ENCODE measurements around the gene OPHN1. TPM values are rescaled to one million over a fixed set of nuclear protein-coding genes. Genes with fewer than 3 reads are reported as not detected.
"Not testable (repeated sequence)": the region's sequence is repeated elsewhere in the genome, so short reads cannot be mapped to it uniquely, and the experiment has no call there.

The OPHN1 gene
- total and polyA plus RNA-seq, 4 experiments from 2014 or later, result 0.03 to 0.44 (median 0.23) TPM; not detected in 1

GRCh38 chrX:68363984-68364383 lies 69.3 kb downstream of the OPHN1 start:
- ChIA-PET CTCF (ENCODE audit: partially characterized antibody) (no interaction called here), POLR2A (ENCODE audit: partially characterized antibody) (no interaction called here)
- Mint-ChIP-seq H3K4me1 (no peaks in the 10 kb centered on the region), H3K36me3 (no peaks in the 10 kb centered on the region), H3K4me3 (no peak overlapping the region), H3K27ac (no peak overlapping the region), H3K9me3 (no peaks in the 10 kb centered on the region), H3K27me3 (no peaks in the 10 kb centered on the region)
- H3K27ac ChIP-seq (ENCODE audit: low read depth, low read length), result no peak overlapping the region
- no peak for DNase-seq
- H3K36me3 ChIP-seq (ENCODE audit: insufficient read depth, low read length), result no peaks in the 10 kb centered on the region
- no peak overlapping the region for H3K4me3 ChIP-seq (ENCODE audit: low read length in 2 of 2)
- intact Hi-C loops (cut with micrococcal nuclease), result no loop called here
- H3K9me3 ChIP-seq (ENCODE audit: control insufficient read depth in 1 of 2, low read length in 2 of 2), result no peaks in the 10 kb centered on the region
- H3K27me3 ChIP-seq (ENCODE audit: insufficient read depth, low read length), result no peaks in the 10 kb centered on the region
- H3K4me1 ChIP-seq (ENCODE audit: insufficient read depth, low read length), result no peaks in the 10 kb centered on the region

- Mint-ChIP-seq H3K4me1 (no peaks in the 10 kb centered on the region), H3K36me3 (no peaks in the 10 kb centered on the region), H3K27ac (no peak overlapping the region), H3K9me3 (no peaks in the 10 kb centered on the region), H3K27me3 (no peaks in the 10 kb centered on the region), H3K4me3 (no peak overlapping the region)
- POLR2A ChIA-PET (ENCODE audit: partially characterized antibody), result no interaction called here
- no peak for DNase-seq
- CTCF ChIA-PET (ENCODE audit: partially characterized antibody), result no interaction called here
- intact Hi-C loops (cut with micrococcal nuclease), result no loop called here
- Histone ChIP-seq H3K4me3 (ENCODE audit: low read length in 2 of 2) (no peak overlapping the region), H3K9me3 (ENCODE audit: control insufficient read depth in 1 of 2, low read length in 2 of 2) (no peaks in the 10 kb centered on the region), H3K27me3 (ENCODE audit: insufficient read depth, low read length) (no peaks in the 10 kb centered on the region), H3K27ac (ENCODE audit: low read depth, low read length) (no peak overlapping the region), H3K36me3 (ENCODE audit: insufficient read depth, low read length) (no peaks in the 10 kb centered on the region), H3K4me1 (ENCODE audit: insufficient read depth, low read length) (no peaks in the 10 kb centered on the region)
Observed at GRCh38 chrX:68358679-68359078, 74.6 kb downstream of the OPHN1 start.

DNA sequence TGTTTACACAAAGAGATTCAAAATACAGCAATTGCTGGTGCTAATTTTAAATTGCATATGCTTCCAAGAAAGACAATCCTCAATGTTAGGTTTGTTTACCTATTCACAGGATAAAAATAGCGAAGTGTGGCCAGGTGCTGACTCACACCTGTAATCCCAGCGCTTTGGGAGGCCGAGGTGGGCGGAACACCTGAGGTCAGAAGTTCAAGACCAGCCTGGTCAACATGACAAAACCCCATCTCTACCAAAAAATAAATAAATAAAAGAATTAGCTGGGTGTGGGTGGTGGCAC lies 77.7 kb downstream of the OPHN1 start:
- no peak overlapping the region for H3K4me3 ChIP-seq (ENCODE audit: low read length in 2 of 2)
- no peaks in the 10 kb centered on the region for H3K9me3 ChIP-seq (ENCODE audit: control insufficient read depth in 1 of 2, low read length in 2 of 2)
- Mint-ChIP-seq H3K4me3 (no peak overlapping the region), H3K4me1 (no peaks in the 10 kb centered on the region), H3K36me3 (no peaks in the 10 kb centered on the region), H3K27me3 (no peaks in the 10 kb centered on the region), H3K9me3 (no peaks in the 10 kb centered on the region), H3K27ac (no peak overlapping the region)
- H3K4me1 ChIP-seq (ENCODE audit: insufficient read depth, low read length), result no peaks in the 10 kb centered on the region
- no peak overlapping the region for H3K27ac ChIP-seq (ENCODE audit: low read depth, low read length)
- intact Hi-C loops (cut with micrococcal nuclease), result no loop called here
- H3K27me3 ChIP-seq (ENCODE audit: insufficient read depth, low read length), result no peaks in the 10 kb centered on the region
- no peaks in the 10 kb centered on the region for H3K36me3 ChIP-seq (ENCODE audit: insufficient read depth, low read length)
- ChIA-PET POLR2A (ENCODE audit: partially characterized antibody) (no interaction called here), CTCF (ENCODE audit: partially characterized antibody) (no interaction called here)
- no peak for DNase-seq

DNA sequence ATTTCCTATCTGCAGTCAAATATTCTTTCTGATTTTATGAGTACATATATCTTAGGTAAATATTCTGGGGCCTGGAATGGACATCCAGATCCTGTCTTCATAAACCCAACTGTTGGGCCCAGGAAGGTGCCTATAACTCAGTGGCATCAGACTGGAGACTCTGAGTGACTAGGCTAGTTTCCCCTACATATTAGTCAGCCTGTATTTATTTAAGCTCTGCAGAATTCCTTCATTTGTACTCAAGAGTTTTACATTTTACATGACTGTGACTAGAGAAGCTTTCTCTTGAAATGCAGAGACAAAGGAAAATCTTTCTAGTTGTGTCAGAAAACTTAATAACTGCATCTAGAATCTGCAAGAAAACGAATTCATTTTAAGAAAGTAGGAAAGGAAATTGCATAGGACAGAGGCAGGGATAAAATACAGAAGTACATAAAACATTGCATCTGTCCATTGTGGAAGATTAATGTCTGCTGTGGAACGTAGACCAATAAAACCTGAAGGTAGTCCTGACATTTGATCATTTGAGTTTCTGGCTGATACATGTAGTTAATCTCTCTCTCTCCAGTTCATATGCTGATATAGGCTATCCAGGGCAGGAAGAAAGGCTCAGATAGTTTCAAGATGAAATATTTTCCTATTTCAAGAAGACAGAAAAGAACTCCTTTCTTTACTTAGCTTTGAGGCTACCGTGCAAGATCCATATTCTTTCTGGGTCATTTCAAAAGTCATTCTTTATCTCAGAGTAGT lies 78.2 kb downstream of the OPHN1 start:
- H3K9me3 Mint-ChIP-seq, result no peaks in the 10 kb centered on the region
- H3K27me3 Mint-ChIP-seq, result no peaks in the 10 kb centered on the region
- Histone ChIP-seq H3K27ac (ENCODE audit: low read depth, low read length) (no peak overlapping the region), H3K9me3 (ENCODE audit: control insufficient read depth in 1 of 2, low read length in 2 of 2) (no peaks in the 10 kb centered on the region), H3K27me3 (ENCODE audit: insufficient read depth, low read length) (no peaks in the 10 kb centered on the region), H3K36me3 (ENCODE audit: insufficient read depth, low read length) (no peaks in the 10 kb centered on the region), H3K4me3 (ENCODE audit: low read length in 2 of 2) (no peak overlapping the region), H3K4me1 (ENCODE audit: insufficient read depth, low read length) (no peaks in the 10 kb centered on the region)
- ChIA-PET POLR2A (ENCODE audit: partially characterized antibody) (no interaction called here), CTCF (ENCODE audit: partially characterized antibody) (no interaction called here)
- no peak for DNase-seq
- H3K4me3 Mint-ChIP-seq, result no peak overlapping the region
- intact Hi-C loops (cut with micrococcal nuclease), result no loop called here
- H3K4me1 Mint-ChIP-seq, result no peaks in the 10 kb centered on the region
- H3K27ac Mint-ChIP-seq, result no peak overlapping the region
- H3K36me3 Mint-ChIP-seq, result no peaks in the 10 kb centered on the region

GRCh38 chrX:68345025-68345424 lies 88.3 kb downstream of the OPHN1 start:
- DNase-seq, result no peak
- Histone ChIP-seq H3K27me3 (ENCODE audit: insufficient read depth, low read length) (no peaks in the 10 kb centered on the region), H3K36me3 (ENCODE audit: insufficient read depth, low read length) (no peaks in the 10 kb centered on the region), H3K9me3 (ENCODE audit: control insufficient read depth in 1 of 2, low read length in 2 of 2) (no peaks in the 10 kb centered on the region), H3K4me3 (ENCODE audit: low read length in 2 of 2) (no peak overlapping the region), H3K4me1 (ENCODE audit: insufficient read depth, low read length) (no peaks in the 10 kb centered on the region), H3K27ac (ENCODE audit: low read depth, low read length) (no peak overlapping the region)
- CTCF ChIA-PET (ENCODE audit: partially characterized antibody), result no interaction called here
- Mint-ChIP-seq H3K4me3 (no peak overlapping the region), H3K9me3 (no peaks in the 10 kb centered on the region), H3K27ac (no peak overlapping the region), H3K27me3 (peaks cover 0 to 1% of the 10 kb centered on the region in 2 donors), H3K4me1 (no peaks in the 10 kb centered on the region), H3K36me3 (no peaks in the 10 kb centered on the region)
- intact Hi-C loops (cut with micrococcal nuclease), result no loop called here
- POLR2A ChIA-PET (ENCODE audit: partially characterized antibody), result no interaction called here

DNA sequence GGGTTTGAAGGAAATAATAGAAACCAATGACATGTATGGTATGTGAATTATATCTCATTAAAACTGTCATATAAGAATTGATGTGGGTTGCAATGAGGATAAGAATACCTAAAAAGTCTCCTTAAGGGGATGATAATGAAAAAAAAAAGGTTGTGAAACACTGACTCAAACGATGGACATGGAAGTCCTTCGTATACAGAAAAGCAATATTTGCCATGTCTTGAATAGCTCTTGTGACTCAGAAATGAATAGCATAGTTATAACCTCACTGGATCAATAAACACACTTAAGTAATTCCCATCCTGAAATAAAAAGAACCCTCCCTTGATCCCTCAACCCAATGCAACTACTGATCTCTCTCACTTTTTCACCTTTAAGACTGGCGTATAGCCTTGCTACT lies 89.7 kb downstream of the OPHN1 start:
- ChIA-PET POLR2A (ENCODE audit: partially characterized antibody) (no interaction called here), CTCF (ENCODE audit: partially characterized antibody) (no interaction called here)
- H3K27ac Mint-ChIP-seq, result no peak overlapping the region
- H3K9me3 Mint-ChIP-seq, result no peaks in the 10 kb centered on the region
- intact Hi-C loops (cut with micrococcal nuclease), result no loop called here
- no peaks in the 10 kb centered on the region for H3K4me1 Mint-ChIP-seq
- no peak overlapping the region for H3K27ac ChIP-seq (ENCODE audit: low read depth, low read length)
- H3K27me3 ChIP-seq (ENCODE audit: insufficient read depth, low read length), result no peaks in the 10 kb centered on the region
- H3K27me3 Mint-ChIP-seq, result peaks cover 0 to 1% of the 10 kb centered on the region in 2 donors
- no peaks in the 10 kb centered on the region for H3K4me1 ChIP-seq (ENCODE audit: insufficient read depth, low read length)
- H3K4me3 ChIP-seq (ENCODE audit: low read length in 2 of 2), result no peak overlapping the region
- DNase-seq, result no peak
- H3K4me3 Mint-ChIP-seq, result no peak overlapping the region
- no peaks in the 10 kb centered on the region for H3K36me3 ChIP-seq (ENCODE audit: insufficient read depth, low read length)
- H3K36me3 Mint-ChIP-seq, result no peaks in the 10 kb centered on the region
- H3K9me3 ChIP-seq (ENCODE audit: control insufficient read depth in 1 of 2, low read length in 2 of 2), result no peaks in the 10 kb centered on the region

DNA sequence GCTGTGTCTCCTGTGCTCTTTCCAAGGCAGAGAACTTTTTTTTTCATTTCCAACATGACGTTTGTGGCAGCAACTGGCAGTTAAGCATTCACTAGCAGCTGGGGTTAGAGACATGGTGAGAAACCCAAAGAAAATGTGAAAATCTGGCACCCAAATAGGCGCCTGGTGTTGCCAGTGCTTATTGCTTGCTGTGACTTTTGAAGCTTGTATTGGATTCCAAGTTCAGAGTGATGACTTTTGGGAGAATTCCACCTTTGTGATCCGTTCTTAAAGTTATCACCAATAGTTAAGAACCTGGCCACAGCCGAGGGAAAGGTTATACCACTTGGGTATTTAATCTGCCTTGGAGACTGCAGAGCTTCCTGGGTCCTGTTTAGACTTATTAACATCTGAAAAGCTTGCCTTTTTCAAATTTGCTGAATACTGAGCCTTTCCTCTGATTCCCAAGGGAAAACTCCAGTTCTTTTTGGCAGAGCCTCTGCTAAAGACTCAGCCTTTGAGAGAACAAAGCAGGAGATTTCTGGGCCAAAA lies 101.0 kb downstream of the OPHN1 start:
- no peaks in the 10 kb centered on the region for H3K27me3 ChIP-seq (ENCODE audit: insufficient read depth, low read length)
- no peak overlapping the region for H3K4me3 ChIP-seq (ENCODE audit: low read length in 2 of 2)
- ChIA-PET CTCF (ENCODE audit: partially characterized antibody) (no interaction called here), POLR2A (ENCODE audit: partially characterized antibody) (no interaction called here)
- intact Hi-C loops (cut with micrococcal nuclease), result no loop called here
- H3K36me3 Mint-ChIP-seq, result no peaks in the 10 kb centered on the region
- H3K36me3 ChIP-seq (ENCODE audit: insufficient read depth, low read length), result no peaks in the 10 kb centered on the region
- no peaks in the 10 kb centered on the region for H3K9me3 Mint-ChIP-seq
- no peak overlapping the region for H3K27ac Mint-ChIP-seq
- no peak for DNase-seq
- H3K9me3 ChIP-seq (ENCODE audit: control insufficient read depth in 1 of 2, low read length in 2 of 2), result no peaks in the 10 kb centered on the region
- H3K27me3 Mint-ChIP-seq, result no peaks in the 10 kb centered on the region
- no peak overlapping the region for H3K27ac ChIP-seq (ENCODE audit: low read depth, low read length)
- H3K4me1 ChIP-seq (ENCODE audit: insufficient read depth, low read length), result no peaks in the 10 kb centered on the region
- H3K4me3 Mint-ChIP-seq, result no peak overlapping the region
- no peaks in the 10 kb centered on the region for H3K4me1 Mint-ChIP-seq

DNA sequence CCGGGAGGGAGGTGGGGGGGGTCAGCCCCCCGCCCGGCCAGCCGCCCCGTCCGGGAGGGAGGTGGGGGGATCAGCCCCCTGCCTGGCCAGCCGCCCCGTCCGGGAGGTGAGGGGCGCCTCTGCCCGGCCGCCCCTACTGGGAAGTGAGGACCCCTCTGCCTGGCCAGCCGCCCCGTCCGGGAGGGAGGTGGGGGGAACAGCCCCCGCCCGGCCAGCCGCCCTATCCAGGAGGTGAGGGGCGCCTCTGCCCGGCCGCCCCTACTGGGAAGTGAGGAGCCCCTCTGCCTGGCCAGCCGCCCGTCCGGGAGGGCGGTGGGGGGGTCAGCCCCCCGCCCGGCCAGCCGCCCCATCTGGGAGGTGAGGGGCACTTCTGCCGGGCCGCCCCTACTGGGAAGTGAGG lies 106.5 kb downstream of the OPHN1 start:
- H3K27me3 ChIP-seq (ENCODE audit: insufficient read depth, low read length); H3K4me3 Mint-ChIP-seq; H3K4me1 Mint-ChIP-seq; H3K4me3 ChIP-seq (ENCODE audit: low read length in 2 of 2); CTCF ChIA-PET (ENCODE audit: partially characterized antibody); POLR2A ChIA-PET (ENCODE audit: partially characterized antibody); H3K36me3 ChIP-seq (ENCODE audit: insufficient read depth, low read length); H3K27ac Mint-ChIP-seq; intact Hi-C loops (cut with micrococcal nuclease); H3K36me3 Mint-ChIP-seq; H3K9me3 ChIP-seq (ENCODE audit: control insufficient read depth in 1 of 2, low read length in 2 of 2); H3K27me3 Mint-ChIP-seq; H3K4me1 ChIP-seq (ENCODE audit: insufficient read depth, low read length); H3K27ac ChIP-seq (ENCODE audit: low read depth, low read length); H3K9me3 Mint-ChIP-seq; DNase-seq: not testable (repeated sequence)
